ENCODE data around the gene SAG.

Gene SAG

DNA sequence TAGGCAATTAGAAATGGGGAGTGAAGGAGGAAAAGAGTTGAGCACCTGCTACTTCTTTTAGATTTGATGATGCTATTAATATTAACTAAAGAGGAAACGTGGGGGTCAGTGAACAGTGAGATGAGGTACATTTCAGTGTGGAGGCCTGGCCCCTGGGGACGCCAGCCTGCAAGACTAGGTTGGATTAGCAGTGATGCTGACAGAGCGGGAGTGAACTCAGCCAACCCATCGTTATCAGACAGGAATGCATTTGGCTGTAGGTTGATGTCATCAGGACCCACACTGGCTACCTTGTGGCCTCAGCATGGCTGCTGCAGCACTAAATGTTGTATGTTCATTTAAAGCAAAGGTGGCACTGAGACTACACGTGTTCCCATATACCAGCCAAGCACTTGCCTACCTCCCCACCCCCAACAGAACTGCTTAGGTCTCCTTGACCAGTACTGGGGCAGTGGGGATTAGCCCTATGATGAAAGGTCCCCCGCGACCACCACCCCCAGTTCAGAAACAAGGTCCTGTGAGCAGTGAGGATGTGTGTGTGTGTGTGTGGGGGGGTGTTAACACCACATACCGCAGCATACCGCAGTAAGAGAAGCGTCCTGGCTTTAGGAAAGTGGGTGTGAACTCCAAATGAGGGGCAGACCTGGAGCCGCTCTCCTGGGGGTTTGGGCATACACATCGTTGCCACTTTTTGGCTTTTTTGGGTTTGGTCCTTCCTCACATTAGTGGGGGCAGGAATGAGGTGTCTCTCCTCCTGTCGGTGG is 72.7 kb downstream of the SAG start:
- DNase-seq (ENCODE audit: low read depth): no peak

- no peak for DNase-seq (ENCODE audit: low read depth)
Measured at GRCh38 chr2:233380995-233381637, 73.5 kb downstream of the SAG start.

GRCh38 chr2:233381638-233381995 is 74.0 kb downstream of the SAG start:
- DNase-seq (ENCODE audit: low read depth): peak; percentile 10

DNA sequence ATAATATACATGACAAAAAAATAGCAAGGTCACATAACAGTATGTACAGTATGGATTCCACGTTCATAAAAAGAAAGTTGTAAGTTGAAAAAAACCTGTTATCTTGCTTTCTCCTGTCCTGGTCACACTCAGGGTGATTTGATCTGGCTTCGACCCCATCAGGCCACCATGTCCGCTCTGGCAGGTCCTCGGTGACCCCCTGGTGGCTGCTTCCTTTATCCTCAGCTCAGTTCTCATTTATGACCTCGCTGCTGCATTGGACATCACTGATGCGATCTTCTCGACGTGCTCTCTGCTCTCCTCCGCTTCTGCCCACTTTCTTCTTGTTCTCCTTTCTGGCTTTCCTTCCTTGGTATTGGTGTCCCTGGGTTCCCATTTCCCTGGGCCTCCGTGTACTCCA is 76.4 kb downstream of the SAG start:
- DNase-seq (ENCODE audit: low read depth): no peak

DNA sequence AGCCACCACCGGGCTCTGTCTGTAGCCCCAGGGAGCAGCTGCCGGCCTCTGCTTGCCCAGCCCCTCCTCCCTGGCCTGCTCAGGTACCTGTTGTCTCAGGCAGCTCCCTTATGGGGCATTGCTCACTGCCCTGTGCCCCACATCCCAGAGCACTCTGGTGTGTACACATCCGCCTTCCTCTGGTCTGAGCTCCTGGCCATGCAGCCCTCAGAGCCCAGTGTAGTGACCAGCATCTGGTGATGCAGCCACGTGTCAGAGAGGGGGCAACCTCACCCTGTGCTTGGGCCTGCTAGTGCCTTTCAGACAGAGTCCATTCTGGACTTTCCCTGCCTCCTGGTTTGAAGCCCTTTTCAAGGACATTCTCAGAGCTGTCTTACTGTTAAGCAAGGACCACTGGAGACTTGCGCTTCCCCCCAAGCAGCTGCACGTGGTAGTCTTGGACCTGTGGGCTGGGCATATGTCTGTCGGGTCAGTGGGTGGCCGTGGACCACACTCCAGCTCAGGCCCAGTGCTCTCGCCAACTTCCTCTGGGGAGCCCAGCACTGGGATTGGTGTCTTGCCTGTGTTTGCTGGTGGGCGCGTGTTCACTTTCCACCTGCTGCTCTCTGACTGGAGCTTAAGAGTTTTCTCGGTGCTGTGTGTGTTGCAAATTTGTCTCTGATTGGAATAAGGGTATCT is 77.3 kb downstream of the SAG start:
- no peak for DNase-seq (ENCODE audit: low read depth)

GRCh38 chr2:233385489-233386044 is 78.0 kb downstream of the SAG start:
- DNase-seq (ENCODE audit: low read depth): no peak

- peak; percentile 17 for DNase-seq (ENCODE audit: low read depth)
Measured at GRCh38 chr2:233386382-233387041, 78.9 kb downstream of the SAG start.

DNA sequence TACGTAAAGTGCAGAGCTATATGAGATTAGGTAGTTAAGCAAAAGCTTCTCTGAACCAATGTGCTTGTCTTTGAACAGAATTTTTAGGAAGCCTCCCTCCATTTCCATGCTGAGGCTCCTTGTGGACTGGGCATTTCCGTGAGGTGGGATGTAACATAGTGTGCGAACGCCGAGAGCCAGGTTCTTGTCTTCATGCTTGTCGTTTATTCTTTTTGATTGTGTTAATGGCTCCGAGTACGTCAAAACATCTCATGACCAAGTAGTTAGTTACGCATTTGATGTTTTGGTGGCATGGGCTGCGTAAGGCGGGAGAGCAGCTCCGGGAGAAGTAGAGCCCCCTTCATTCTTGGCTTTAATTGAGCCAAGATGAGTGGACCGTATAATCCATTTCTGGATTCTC is 79.6 kb downstream of the SAG start:
- no peak for DNase-seq (ENCODE audit: low read depth)

- DNase-seq (ENCODE audit: low read depth): no peak
Measured at GRCh38 chr2:233387667-233388528, 80.3 kb downstream of the SAG start.

DNA sequence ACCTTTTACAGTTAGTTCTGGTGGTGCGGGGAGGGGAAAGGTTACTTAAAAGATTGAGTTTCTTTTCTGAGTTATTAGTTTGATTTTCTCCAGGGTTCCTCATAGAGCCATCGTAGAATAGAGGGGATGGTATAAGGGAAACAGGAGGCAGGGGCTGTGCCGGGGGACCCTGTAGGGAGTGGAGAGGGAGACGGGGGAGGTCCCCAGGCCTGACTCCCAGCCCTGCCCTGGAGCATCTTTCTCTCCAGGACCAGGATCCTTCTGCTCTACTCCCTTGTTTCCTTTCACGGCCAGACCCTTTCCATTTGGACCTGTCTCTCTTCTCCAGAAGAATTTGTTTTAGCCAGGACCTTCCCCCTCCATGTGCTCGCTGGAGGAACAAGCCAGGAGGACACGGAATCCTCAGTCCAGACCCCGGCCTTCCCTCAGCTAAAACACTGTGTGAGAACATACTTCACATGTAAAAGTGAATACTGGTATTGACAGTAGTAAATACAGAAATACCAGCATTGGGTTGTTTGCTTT is 82.0 kb downstream of the SAG start:
- no peak for DNase-seq (ENCODE audit: low read depth)

DNA sequence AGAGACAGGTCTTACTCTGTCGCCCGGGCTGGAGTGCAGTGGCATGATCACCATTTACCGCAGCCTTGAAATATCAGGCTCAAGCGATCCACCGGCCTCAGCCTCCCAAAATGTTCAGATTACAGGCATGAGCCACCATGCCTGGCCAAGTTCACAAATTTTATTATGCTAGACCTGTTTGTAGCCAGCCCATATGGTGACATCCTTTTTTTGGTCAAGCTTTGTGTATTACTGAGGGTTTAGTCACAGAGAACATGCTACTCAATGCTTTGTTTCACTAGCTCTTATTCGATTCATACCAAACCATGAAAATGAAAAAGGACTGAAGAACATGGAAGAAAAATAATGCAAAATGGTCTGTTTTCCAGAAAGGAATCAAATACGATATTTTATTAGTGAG is 88.1 kb downstream of the SAG start:
- no peak for DNase-seq (ENCODE audit: low read depth)

Data from ELR (cell line).